CD4-positive, alpha-beta memory T cell (primary cell): Measurements from ENCODE around the gene CCDC82. TPM values are rescaled to one million over a fixed set of nuclear protein-coding genes. Genes with fewer than 3 reads are reported as not detected.

ENCODE experiments used
- CTCF ChIA-PET: fragments of 350-600 bp; sonication (Branson Sonifier 250); formaldehyde crosslinking; loops from one replicate; lab custom pipeline; 2021; ENCODE audit warnings: inconsistent platforms; ENCODE audit not compliant: partially characterized antibody; lab: Charles Lee
- POLR2A ChIA-PET: fragments of 350-600 bp; sonication (Branson Sonifier 250); formaldehyde crosslinking; loops from one replicate; lab custom pipeline; 2021; ENCODE audit not compliant: partially characterized antibody; lab: Charles Lee
- DNase-seq, 5 donors: peaks; one replicate each; pipeline versions ENCODE4 v3.0.0 to v3.0.0-alpha.2; 2020 to 2022; ENCODE audit warnings: mixed read lengths in 1 of 5
- H3K27ac ChIP-seq: one replicate; pipeline ENCODE4 v1.7.0; 2013; ENCODE audit warnings: low read depth, low read length
- H3K27me3 ChIP-seq: 2 replicates; pipeline ENCODE4 v1.7.0; 2013; ENCODE audit warnings: mild to moderate bottlenecking, low read length, moderate library complexity; ENCODE audit not compliant: insufficient read depth
- H3K36me3 ChIP-seq: 2 replicates; pipeline ENCODE4 v1.7.0; 2013; ENCODE audit warnings: mild to moderate bottlenecking, low read length, moderate library complexity; ENCODE audit not compliant: insufficient read depth
- H3K4me1 ChIP-seq: 2 replicates; pipeline ENCODE4 v1.7.0; 2013; ENCODE audit warnings: mild to moderate bottlenecking, low read length, moderate library complexity; ENCODE audit not compliant: insufficient read depth
- H3K4me3 ChIP-seq, 2 donors: one replicate each; pipeline ENCODE4 v1.7.0; 2013; ENCODE audit warnings: low read length in 2 of 2, mild to moderate bottlenecking in 1 of 2
- H3K9me3 ChIP-seq, 2 donors: one replicate each; pipeline ENCODE4 v1.7.0; 2013; ENCODE audit warnings: low read length in 2 of 2, control low read depth in 1 of 2; ENCODE audit not compliant: control insufficient read depth in 1 of 2
- H3K27ac Mint-ChIP-seq, 7 donors: one replicate each; pipeline ENCODE4 v1.8.0; 2020 to 2021; ENCODE audit warnings: mixed read lengths in 7 of 7, mild to moderate bottlenecking in 6 of 7, inconsistent platforms in 3 of 7, moderate library complexity in 3 of 7
- H3K27me3 Mint-ChIP-seq, 2 donors: one replicate each; pipeline ENCODE4 v1.8.0; 2020 to 2021; ENCODE audit warnings: mixed read lengths in 2 of 2
- H3K36me3 Mint-ChIP-seq, 2 donors: one replicate each; pipeline ENCODE4 v1.8.0; 2020 to 2021; ENCODE audit warnings: mixed read lengths in 2 of 2, inconsistent platforms in 1 of 2, mild to moderate bottlenecking in 1 of 2
- H3K4me1 Mint-ChIP-seq, 4 donors: one replicate each; pipeline ENCODE4 v1.8.0; 2020 to 2021; ENCODE audit warnings: mixed read lengths in 4 of 4, mild to moderate bottlenecking in 1 of 4
- H3K4me3 Mint-ChIP-seq, 8 donors: one replicate each; pipeline ENCODE4 v1.8.0; 2020 to 2021; ENCODE audit warnings: mixed read lengths in 8 of 8, mild to moderate bottlenecking in 7 of 8, moderate library complexity in 6 of 8, inconsistent platforms in 3 of 8
- H3K9me3 Mint-ChIP-seq, 8 donors: one replicate each; pipeline ENCODE4 v1.8.0; 2020 to 2021; ENCODE audit warnings: mixed read lengths in 8 of 8, mild to moderate bottlenecking in 5 of 8, inconsistent platforms in 3 of 8, moderate library complexity in 1 of 8
- intact Hi-C: fragments of 100-400 bp; cut with micrococcal nuclease; formaldehyde crosslinking; loops from one replicate; pipeline ENCODE4 v1.15.1; 2023
- polyA plus RNA-seq, 2 donors: library from polyadenylated mRNA; unstranded; fragments of 300-500 nt; fragmentation: Illumina TruSeq; gene quantifications; one replicate each; pipeline ENCODE4 v1.2.3, GENCODE V29; 2021
- total RNA-seq, 2 experiments: library from RNA; stranded (reverse); gene quantifications; one replicate each; pipeline ENCODE4 v1.2.3, GENCODE V29; 2021

CCDC82 gene
- total and polyA plus RNA-seq, 4 experiments from 2014 or later, result 12.9 to 42.8 (median 33.5) TPM

DNA sequence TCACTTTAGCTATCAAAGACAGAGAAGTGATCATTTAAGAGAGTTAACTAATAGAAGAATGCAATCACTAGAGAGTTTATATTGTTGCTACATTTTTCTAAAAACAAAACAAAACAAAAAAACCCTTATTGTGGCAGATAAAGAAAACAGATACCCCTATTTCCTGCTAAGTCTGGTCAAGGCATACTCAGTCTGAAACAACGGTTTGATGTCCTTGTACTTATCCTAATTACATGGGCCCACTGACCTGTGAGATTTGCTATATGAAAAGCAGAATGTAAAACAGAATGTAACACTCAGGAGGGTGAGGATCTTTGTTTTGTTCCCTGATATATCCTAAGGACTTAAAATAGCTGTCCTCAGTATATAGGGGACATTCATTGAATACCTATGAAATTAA, 71.3 kb downstream of the CCDC82 start:
- Mint-ChIP-seq H3K27ac (peak overlapping the region in 6 of 7 donors; percentile 5 to 65 (median 18)), H3K4me3 (peak overlapping the region in 5 of 8 donors; percentile 16 to 60 (median 44)), H3K27me3 (no peaks in the 10 kb centered on the region), H3K36me3 (peaks cover 37 to 42% of the 10 kb centered on the region in 2 donors), H3K4me1 (peaks cover 71 to 99% (median 85%) of the 10 kb centered on the region in 4 donors), H3K9me3 (no peaks in the 10 kb centered on the region)
- DNase-seq, result no peak
- ChIA-PET CTCF (interaction anchor here (4.2 kb wide), 1 partner anchor 24 kb away, joined by 21 read pairs; the partner anchor contains the start of gene MAML2), POLR2A (interaction anchor here (1.4 kb wide), 1 partner anchor 24 kb away, joined by 3 read pairs; no protein-coding TSS in a partner anchor)
- Histone ChIP-seq H3K4me1 (peaks cover 70% of the 10 kb centered on the region), H3K4me3 (no peak overlapping the region), H3K9me3 (no peaks in the 10 kb centered on the region), H3K36me3 (no peaks in the 10 kb centered on the region), H3K27me3 (no peaks in the 10 kb centered on the region), H3K27ac (no peak overlapping the region)
- intact Hi-C loops, result no loop called here

DNA sequence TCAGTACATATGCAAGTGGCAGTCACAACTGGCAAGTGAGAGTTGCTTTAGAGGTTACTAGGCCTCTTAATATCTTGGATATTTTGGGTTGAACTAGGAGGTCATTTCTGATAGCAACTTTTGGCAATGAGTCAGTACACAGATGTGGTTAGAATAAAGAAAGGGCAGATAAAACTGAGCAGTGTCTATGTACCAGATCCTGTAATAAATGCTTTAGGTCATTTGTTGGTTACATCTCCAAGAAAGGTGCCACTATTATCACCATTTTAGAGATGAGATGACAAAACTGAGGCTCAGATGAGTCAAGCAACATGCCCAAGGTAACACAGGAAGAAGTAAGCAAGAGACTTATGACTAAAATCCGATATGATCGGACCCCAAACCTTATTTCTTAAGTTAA, 71.7 kb downstream of the CCDC82 start:
- Histone ChIP-seq H3K4me1 (peaks cover 73% of the 10 kb centered on the region), H3K9me3 (no peaks in the 10 kb centered on the region), H3K4me3 (no peak overlapping the region), H3K27ac (no peak overlapping the region), H3K27me3 (no peaks in the 10 kb centered on the region), H3K36me3 (no peaks in the 10 kb centered on the region)
- Mint-ChIP-seq H3K27me3 (no peaks in the 10 kb centered on the region), H3K36me3 (peaks cover 37 to 39% of the 10 kb centered on the region in 2 donors), H3K4me3 (peak overlapping the region in 4 of 8 donors; percentile 16 to 60 (median 35)), H3K4me1 (peaks cover 73 to 100% (median 85%) of the 10 kb centered on the region in 4 donors), H3K9me3 (no peaks in the 10 kb centered on the region), H3K27ac (peak overlapping the region in 6 of 7 donors; percentile 5 to 65 (median 12))
- POLR2A ChIA-PET, result interaction anchor here (1.4 kb wide), 1 partner anchor 24 kb away, joined by 3 read pairs; no protein-coding TSS in a partner anchor
- intact Hi-C loops, result no loop called here
- no peak for DNase-seq
- CTCF ChIA-PET, result interaction anchor here (4.2 kb wide), 1 partner anchor 25 kb away, joined by 21 read pairs; the partner anchor contains the start of gene MAML2

DNA sequence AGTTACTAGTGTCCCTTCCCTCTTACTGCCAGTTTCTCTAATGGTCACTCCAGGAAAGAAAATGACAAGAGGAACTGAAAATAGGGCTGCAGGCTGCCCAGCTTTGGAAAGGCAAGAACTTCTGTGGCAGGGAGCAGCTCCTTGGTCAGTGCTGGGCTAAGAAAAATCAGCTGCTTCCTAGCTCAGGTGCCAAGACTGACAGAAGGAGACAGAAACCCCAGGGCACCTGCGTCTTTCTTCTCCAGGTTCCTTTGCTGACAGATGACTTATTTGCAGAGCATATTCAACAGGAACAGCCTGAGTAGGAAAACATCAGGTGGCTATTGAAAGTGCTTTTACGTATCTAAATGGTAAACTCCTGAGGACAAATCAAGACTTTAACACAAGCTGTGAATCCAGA, 72.1 kb downstream of the CCDC82 start:
- Histone ChIP-seq H3K4me1 (peaks cover 74% of the 10 kb centered on the region), H3K27ac (no peak overlapping the region), H3K27me3 (no peaks in the 10 kb centered on the region), H3K9me3 (no peaks in the 10 kb centered on the region), H3K4me3 (no peak overlapping the region), H3K36me3 (no peaks in the 10 kb centered on the region)
- Mint-ChIP-seq H3K27me3 (no peaks in the 10 kb centered on the region), H3K9me3 (no peaks in the 10 kb centered on the region), H3K4me1 (peaks cover 73 to 98% (median 85%) of the 10 kb centered on the region in 4 donors), H3K27ac (peak overlapping the region in 3 of 7 donors; percentile 2 to 65 (median 30)), H3K36me3 (peaks cover 34 to 35% of the 10 kb centered on the region in 2 donors), H3K4me3 (no peak overlapping the region)
- ChIA-PET POLR2A (interaction anchor here (1.4 kb wide), 1 partner anchor 25 kb away, joined by 3 read pairs; no protein-coding TSS in a partner anchor), CTCF (interaction anchor here (4.2 kb wide), 1 partner anchor 25 kb away, joined by 21 read pairs; the partner anchor contains the start of gene MAML2)
- intact Hi-C loops, result no loop called here
- no peak for DNase-seq

DNA sequence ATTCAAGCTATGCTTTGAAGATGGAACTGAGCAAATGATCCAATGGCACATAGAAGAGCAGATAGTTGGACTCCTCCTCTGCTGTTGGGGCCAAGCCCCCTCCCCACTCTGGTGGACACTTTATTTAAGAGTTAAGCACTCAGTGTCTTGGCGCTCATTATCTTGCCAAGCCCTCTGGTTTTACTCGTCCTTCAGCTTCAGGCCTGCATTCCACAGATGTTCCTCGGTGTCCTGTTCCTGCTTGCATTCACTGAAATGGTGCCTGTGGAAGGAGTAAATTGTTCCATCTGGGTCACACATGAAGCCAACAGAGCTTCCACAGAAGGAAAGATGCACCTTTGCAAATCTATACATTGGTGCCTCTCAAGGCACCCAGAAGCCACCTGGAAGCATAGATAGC, 72.8 kb downstream of the CCDC82 start:
- H3K4me1 Mint-ChIP-seq, result peaks cover 72 to 99% (median 85%) of the 10 kb centered on the region in 4 donors
- Histone ChIP-seq H3K27ac (no peak overlapping the region), H3K27me3 (no peaks in the 10 kb centered on the region), H3K9me3 (no peaks in the 10 kb centered on the region), H3K4me3 (no peak overlapping the region), H3K4me1 (peaks cover 74% of the 10 kb centered on the region), H3K36me3 (no peaks in the 10 kb centered on the region)
- DNase-seq, result no peak
- peaks cover 29 to 35% of the 10 kb centered on the region in 2 donors for H3K36me3 Mint-ChIP-seq
- POLR2A ChIA-PET, result no interaction called here
- no peaks in the 10 kb centered on the region for H3K9me3 Mint-ChIP-seq
- no peaks in the 10 kb centered on the region for H3K27me3 Mint-ChIP-seq
- intact Hi-C loops, result no loop called here
- no peak overlapping the region for H3K4me3 Mint-ChIP-seq
- CTCF ChIA-PET, result interaction anchor here (4.2 kb wide), 1 partner anchor 26 kb away, joined by 21 read pairs; the partner anchor contains the start of gene MAML2
- H3K27ac Mint-ChIP-seq, result peak overlapping the region in 3 of 7 donors; percentile 36 to 64 (median 59)

DNA sequence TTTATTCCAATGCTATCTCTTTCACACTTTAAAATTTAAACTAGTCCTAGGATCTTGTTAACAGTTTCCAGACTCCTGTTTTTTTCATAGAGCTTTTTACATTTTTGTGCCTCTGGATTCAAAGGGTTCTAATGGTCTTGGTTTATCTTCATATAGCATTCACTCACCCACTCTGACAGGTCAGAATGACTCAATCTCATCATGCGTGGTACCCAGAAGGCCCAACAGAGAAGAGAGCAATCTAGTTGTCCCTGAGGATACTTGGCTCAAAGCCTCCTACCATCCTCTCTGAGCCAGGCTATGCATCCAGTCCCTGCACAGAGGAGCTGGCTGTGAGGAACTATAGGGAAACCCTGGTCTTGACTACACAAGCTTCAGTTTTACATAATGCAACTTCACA, 74.2 kb downstream of the CCDC82 start:
- Histone ChIP-seq H3K27ac (no peak overlapping the region), H3K9me3 (no peaks in the 10 kb centered on the region), H3K27me3 (no peaks in the 10 kb centered on the region), H3K4me1 (peaks cover 68% of the 10 kb centered on the region), H3K36me3 (no peaks in the 10 kb centered on the region), H3K4me3 (no peak overlapping the region)
- Mint-ChIP-seq H3K4me3 (peak overlapping the region in 4 of 8 donors; percentile 0 to 36 (median 19)), H3K36me3 (peaks cover 31 to 32% of the 10 kb centered on the region in 2 donors), H3K9me3 (no peaks in the 10 kb centered on the region), H3K4me1 (peaks cover 66 to 99% (median 81%) of the 10 kb centered on the region in 4 donors), H3K27ac (peak overlapping the region; percentile 10 to 68 (median 49)), H3K27me3 (no peaks in the 10 kb centered on the region)
- no peak for DNase-seq
- POLR2A ChIA-PET, result interaction anchor here (0.7 to 3.8 kb wide), 5 partner anchors 9 to 72 kb away, joined by 3 to 34 read pairs (median 3); partner anchors contain the start of gene MAML2
- CTCF ChIA-PET, result interaction anchor here (0.8 to 5.8 kb wide), 3 partner anchors 10 to 36 kb away, joined by 3 to 58 read pairs (median 4); partner anchors contain the start of gene MAML2
- intact Hi-C loops, result no loop called here

DNA sequence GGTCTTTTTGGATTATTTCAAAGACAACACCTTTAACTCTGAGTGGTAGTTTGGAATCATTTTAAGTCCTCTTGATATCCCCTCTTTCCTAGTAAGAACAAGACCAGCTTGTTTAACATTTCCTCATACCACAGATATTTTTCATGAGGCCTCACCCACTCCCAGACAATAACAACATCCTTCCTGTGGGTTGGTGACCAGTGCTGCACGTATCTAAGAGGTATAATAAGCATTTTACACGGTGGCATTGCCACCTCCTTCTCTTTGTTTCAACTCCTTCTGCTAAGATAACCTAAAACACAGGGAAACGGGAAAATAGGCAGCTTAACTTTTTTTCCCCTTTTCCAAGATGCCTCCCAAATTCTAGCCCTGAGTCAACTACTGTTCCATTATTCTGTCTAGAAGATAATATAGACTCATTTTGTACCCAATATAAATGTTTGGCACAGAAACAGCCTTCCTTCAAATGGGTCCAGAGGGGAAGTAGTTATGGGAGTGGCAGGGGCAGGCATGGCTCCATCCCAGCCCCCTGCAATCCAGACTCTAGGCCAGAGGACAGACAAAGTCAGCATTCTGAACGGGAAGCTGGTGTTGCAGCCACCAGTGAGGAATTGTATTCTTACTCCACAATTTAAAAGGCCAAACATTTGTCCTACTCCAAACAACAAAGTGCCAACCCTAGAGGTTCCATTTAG, 75.2 kb downstream of the CCDC82 start:
- peaks cover 60 to 92% (median 75%) of the 10 kb centered on the region in 4 donors for H3K4me1 Mint-ChIP-seq
- H3K27ac ChIP-seq, result no peak overlapping the region

More for the DNA sequence above, 75.2 kb downstream of the CCDC82 start:
- H3K27ac Mint-ChIP-seq, result peak overlapping the region; percentile 39 to 92 (median 71)
- H3K9me3 Mint-ChIP-seq, result no peaks in the 10 kb centered on the region
- Histone ChIP-seq H3K36me3 (no peaks in the 10 kb centered on the region), H3K4me1 (peaks cover 58% of the 10 kb centered on the region), H3K4me3 (no peak overlapping the region), H3K9me3 (no peaks in the 10 kb centered on the region), H3K27me3 (no peaks in the 10 kb centered on the region)
- ChIA-PET CTCF (interaction anchor here (0.8 to 5.8 kb wide), 6 partner anchors 9 to 259 kb away, joined by 3 to 58 read pairs (median 4); partner anchors contain the start of gene MAML2), POLR2A (interaction anchor here (0.7 to 3.8 kb wide), 7 partner anchors 10 to 254 kb away, joined by 3 to 34 read pairs (median 3); partner anchors contain the start of gene MAML2)
- no peaks in the 10 kb centered on the region for H3K27me3 Mint-ChIP-seq
- peak overlapping the region in 7 of 8 donors; percentile 36 to 67 (median 65) for H3K4me3 Mint-ChIP-seq
- peak in 1 of 5 donors; percentile 15 for DNase-seq
- intact Hi-C loops, result no loop called here
- peaks cover 30 to 31% of the 10 kb centered on the region in 2 donors for H3K36me3 Mint-ChIP-seq
